Choroid plexus epithelial cell (primary cell): ENCODE results near the gene CDK19.

Source experiments
- DNase-seq: peaks from one replicate; pipeline ENCODE4 v3.0.0-alpha.2; 2010; ENCODE audit warnings: low read depth
- H3K4me3 ChIP-seq: 2 replicates; pipeline ENCODE4 v1.5.1; 2011; ENCODE audit warnings: low read depth, mild to moderate bottlenecking, control low read depth, low read length, moderate library complexity
- TF ChIP-seq, protein P1 (sequence below): conservative IDR thresholded peaks from 2 replicates; pipeline ENCODE4 v1.5.1; 2011; ENCODE audit warnings: low read depth, mild to moderate bottlenecking, control low read depth, inconsistent platforms, low read length, moderate library complexity

CDK19 gene

GRCh38 chr6:110635096-110635495 is 180.2 kb downstream of the CDK19 start:
- TF ChIP-seq, protein P1, sequence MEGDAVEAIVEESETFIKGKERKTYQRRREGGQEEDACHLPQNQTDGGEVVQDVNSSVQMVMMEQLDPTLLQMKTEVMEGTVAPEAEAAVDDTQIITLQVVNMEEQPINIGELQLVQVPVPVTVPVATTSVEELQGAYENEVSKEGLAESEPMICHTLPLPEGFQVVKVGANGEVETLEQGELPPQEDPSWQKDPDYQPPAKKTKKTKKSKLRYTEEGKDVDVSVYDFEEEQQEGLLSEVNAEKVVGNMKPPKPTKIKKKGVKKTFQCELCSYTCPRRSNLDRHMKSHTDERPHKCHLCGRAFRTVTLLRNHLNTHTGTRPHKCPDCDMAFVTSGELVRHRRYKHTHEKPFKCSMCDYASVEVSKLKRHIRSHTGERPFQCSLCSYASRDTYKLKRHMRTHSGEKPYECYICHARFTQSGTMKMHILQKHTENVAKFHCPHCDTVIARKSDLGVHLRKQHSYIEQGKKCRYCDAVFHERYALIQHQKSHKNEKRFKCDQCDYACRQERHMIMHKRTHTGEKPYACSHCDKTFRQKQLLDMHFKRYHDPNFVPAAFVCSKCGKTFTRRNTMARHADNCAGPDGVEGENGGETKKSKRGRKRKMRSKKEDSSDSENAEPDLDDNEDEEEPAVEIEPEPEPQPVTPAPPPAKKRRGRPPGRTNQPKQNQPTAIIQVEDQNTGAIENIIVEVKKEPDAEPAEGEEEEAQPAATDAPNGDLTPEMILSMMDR: no peak
- no peak for DNase-seq
- no peak overlapping the region for H3K4me3 ChIP-seq

GRCh38 chr6:110633731-110634213 is 181.5 kb downstream of the CDK19 start:
- no peak overlapping the region for H3K4me3 ChIP-seq
- no peak for DNase-seq
- TF ChIP-seq, protein P1: no peak

- TF ChIP-seq, protein P1: no peak
- no peak for DNase-seq
- no peak overlapping the region for H3K4me3 ChIP-seq
Observed at GRCh38 chr6:110629153-110629552, 186.1 kb downstream of the CDK19 start.

DNA sequence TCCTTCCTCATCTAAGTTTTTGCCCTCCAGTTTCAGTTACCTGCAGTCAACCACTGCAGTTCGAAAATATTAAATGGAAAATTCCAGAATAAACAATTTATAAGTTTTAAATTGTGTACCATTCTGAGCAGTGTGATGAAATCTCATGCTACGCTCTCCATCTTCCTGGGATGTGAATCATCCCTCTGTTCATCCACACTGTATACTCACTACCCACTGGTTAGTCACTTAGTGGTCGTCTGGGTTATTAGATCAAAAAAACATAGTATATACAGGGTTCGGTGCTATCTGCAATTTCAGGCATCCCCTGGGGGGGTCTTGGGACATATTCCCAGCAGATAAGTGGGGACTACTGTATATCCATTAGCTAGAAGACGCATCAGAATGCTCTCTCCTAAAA is 186.9 kb downstream of the CDK19 start:
- DNase-seq: peak; percentile 75
- TF ChIP-seq, protein P1: no peak
- no peak overlapping the region for H3K4me3 ChIP-seq

DNA sequence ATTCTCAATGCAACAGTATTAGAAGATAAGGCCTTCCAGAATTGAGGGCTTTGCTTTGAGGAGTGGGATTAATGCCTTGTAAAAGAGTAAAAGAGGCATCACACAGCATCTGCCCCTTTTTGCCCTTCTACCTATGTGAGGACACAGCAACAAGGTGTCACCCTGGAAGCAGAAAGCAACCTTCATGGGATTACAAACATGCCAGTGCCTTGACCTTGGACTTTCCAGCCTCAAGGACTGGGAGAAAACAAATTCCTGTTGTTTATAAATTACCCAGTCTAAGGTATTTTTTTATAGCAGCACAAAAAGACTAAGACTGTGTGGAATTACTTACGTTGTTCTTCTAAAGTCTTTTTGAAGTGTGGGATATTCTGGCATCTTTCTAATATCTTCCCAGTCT is 188.8 kb downstream of the CDK19 start:
- no peak for DNase-seq
- no peak overlapping the region for H3K4me3 ChIP-seq
- TF ChIP-seq, protein P1: no peak

GRCh38 chr6:110625883-110626282 is 189.4 kb downstream of the CDK19 start:
- no peak overlapping the region for H3K4me3 ChIP-seq
- DNase-seq: peak; percentile 42
- TF ChIP-seq, protein P1: no peak

DNA sequence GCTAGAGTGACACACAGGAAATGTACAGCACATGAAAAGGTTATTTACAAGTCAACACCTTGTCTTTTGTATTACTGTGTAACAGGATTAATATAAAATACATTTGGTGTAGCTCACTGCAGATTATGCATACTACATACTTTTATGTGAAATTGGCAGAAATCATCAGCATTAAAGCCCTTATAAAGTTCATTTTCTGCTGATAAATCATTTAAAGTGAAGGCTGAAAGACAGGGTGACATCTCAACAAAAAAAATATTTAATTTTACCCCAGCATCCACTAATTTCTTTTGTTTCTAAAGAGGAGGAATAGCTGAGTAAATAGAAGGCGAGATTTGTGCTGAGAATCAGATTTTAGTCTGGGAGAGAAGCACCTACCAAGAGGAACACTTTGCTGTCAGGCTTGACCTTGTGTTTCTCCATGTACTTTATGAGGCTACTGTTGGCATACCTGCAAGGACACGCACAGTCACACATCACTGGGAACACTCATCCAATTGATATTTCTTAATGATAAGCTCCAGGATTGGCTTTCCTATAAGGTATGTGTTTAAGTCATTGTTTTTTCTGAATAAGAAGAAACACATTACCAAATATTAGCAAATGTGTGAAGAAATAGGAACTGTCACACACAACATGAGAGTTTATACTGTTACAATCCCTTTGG is 192.2 kb downstream of the CDK19 start:
- no peak overlapping the region for H3K4me3 ChIP-seq

More for the DNA sequence above, 192.2 kb downstream of the CDK19 start:
- TF ChIP-seq, protein P1: no peak
- no peak for DNase-seq
